GM23338 (cell line): Measurements from ENCODE around the gene TIMM8B. TPM values are rescaled to one million over a fixed set of nuclear protein-coding genes. Genes with fewer than 3 reads are reported as not detected.

Source experiments
- ATAC-seq: fragments of 200-7000 bp; cut with Tn5 transposase; 3 replicates; pipeline ENCODE4 v1.9.1; 2020
- DNase-seq: peaks from one replicate; pipeline ENCODE4 v3.0.0-alpha.2; 2015; ENCODE audit warnings: low spot score
- H2AFZ ChIP-seq: fragments of 200-600 bp; sonication (generic); 2 replicates; pipeline ENCODE4 v1.8.0; 2016; ENCODE audit warnings: antibody characterized with exemption, mild to moderate bottlenecking, moderate library complexity
- H3F3A ChIP-seq: fragments of 200-600 bp; sonication (generic); replicated peaks from 2 replicates; pipeline ENCODE4 v1.8.0; 2017; ENCODE audit warnings: antibody characterized with exemption, mixed run types, low read depth
- H3K27ac ChIP-seq: fragments of 200-600 bp; sonication (generic); 2 replicates; pipeline ENCODE4 v1.6.1; 2016; ENCODE audit warnings: low read depth
- H3K27me3 ChIP-seq: fragments of 200-600 bp; sonication (generic); 2 replicates; pipeline ENCODE4 v1.8.0; 2016; ENCODE audit warnings: mild to moderate bottlenecking, mixed run types, moderate library complexity; ENCODE audit not compliant: insufficient read depth
- H3K36me3 ChIP-seq: fragments of 200-600 bp; sonication (generic); 2 replicates; pipeline ENCODE4 v1.8.0; 2016; ENCODE audit warnings: mild to moderate bottlenecking; ENCODE audit not compliant: insufficient read depth
- H3K4me1 ChIP-seq: fragments of 200-600 bp; sonication (generic); 2 replicates; pipeline ENCODE4 v1.8.0; 2016; ENCODE audit warnings: mild to moderate bottlenecking, moderate library complexity; ENCODE audit not compliant: insufficient read depth
- H3K4me2 ChIP-seq: fragments of 200-600 bp; sonication (generic); 2 replicates; pipeline ENCODE4 v1.7.1; 2017; ENCODE audit warnings: mixed run types
- H3K4me3 ChIP-seq: fragments of 200-600 bp; sonication (generic); 2 replicates; pipeline ENCODE4 v1.6.1; 2016; ENCODE audit warnings: mixed run types
- H3K79me2 ChIP-seq: fragments of 200-600 bp; sonication (generic); replicated peaks from 2 replicates; pipeline ENCODE4 v1.8.0; 2017; ENCODE audit warnings: mild to moderate bottlenecking; ENCODE audit not compliant: insufficient read depth
- H3K9me2 ChIP-seq: fragments of 200-600 bp; sonication (generic); 2 replicates; pipeline ENCODE4 v1.8.0; 2017; ENCODE audit not compliant: insufficient read depth
- H4K20me1 ChIP-seq: fragments of 200-600 bp; sonication (generic); replicated peaks from 2 replicates; pipeline ENCODE4 v1.8.0; 2017; ENCODE audit warnings: mild to moderate bottlenecking; ENCODE audit not compliant: insufficient read depth
- H3K27ac Mint-ChIP-seq: 2 replicates; pipeline ENCODE4 v1.8.0; 2020; ENCODE audit warnings: inconsistent platforms, mild to moderate bottlenecking, moderate library complexity, mixed read lengths
- H3K27me3 Mint-ChIP-seq: 3 replicates; pipeline ENCODE4 v1.8.0; 2022; ENCODE audit warnings: low read depth, mild to moderate bottlenecking, moderate library complexity, mixed read lengths, inconsistent platforms; ENCODE audit not compliant: insufficient read depth, poor library complexity
- H3K36me3 Mint-ChIP-seq: 3 replicates; pipeline ENCODE4 v1.8.0; 2021; ENCODE audit warnings: low read depth, mild to moderate bottlenecking, inconsistent platforms, moderate library complexity, mixed read lengths
- H3K4me1 Mint-ChIP-seq: 3 replicates; pipeline ENCODE4 v1.8.0; 2020; ENCODE audit warnings: mild to moderate bottlenecking, inconsistent platforms, mixed read lengths
- H3K4me3 Mint-ChIP-seq: 3 replicates; pipeline ENCODE4 v1.8.0; 2021; ENCODE audit warnings: moderate library complexity, mild to moderate bottlenecking, inconsistent platforms, mixed read lengths
- H3K9me3 Mint-ChIP-seq: 3 replicates; pipeline ENCODE4 v1.8.0; 2020; ENCODE audit warnings: moderate library complexity, mild to moderate bottlenecking, inconsistent platforms, mixed read lengths
- CREB1 ChIP-seq: fragments of 250-450 bp; sonication (Bioruptor Pico); IDR thresholded peaks from 2 replicates; pipeline ENCODE4 v1.5.0; 2020; ENCODE audit warnings: low read depth, mild to moderate bottlenecking, moderate library complexity
- EZH2 ChIP-seq: fragments of 200-600 bp; sonication (generic); IDR thresholded peaks from one replicate; pipeline ENCODE4 v1.8.0; 2017; ENCODE audit warnings: antibody characterized with exemption, mild to moderate bottlenecking, low read depth; ENCODE audit not compliant: unreplicated experiment
- NANOG ChIP-seq: IDR thresholded peaks from 2 replicates; pipeline ENCODE4 v1.6.1; 2016; ENCODE audit warnings: antibody characterized with exemption, borderline replicate concordance
- POLR2AphosphoS5 ChIP-seq: IDR thresholded peaks from 2 replicates; pipeline ENCODE4 v1.6.1; 2016; ENCODE audit warnings: antibody characterized with exemption, low read depth
- ZNF331 ChIP-seq: fragments of 250-450 bp; sonication (Bioruptor Pico); IDR thresholded peaks from 2 replicates; pipeline ENCODE4 v1.5.0; 2020; ENCODE audit warnings: low read depth, mild to moderate bottlenecking, moderate library complexity
- polyA plus RNA-seq: library from polyadenylated mRNA; unstranded; fragments of >200 nt; fragmentation: Nextera tagmentation; extraction: Ambion mirVana; gene quantifications from 2 replicates; pipeline ENCODE4 v1.2.1, GENCODE V29; 2016
- total RNA-seq: library from RNA; depleted of rRNA; stranded (reverse); fragments of >200 nt; shearing (Covaris generic); gene quantifications from 2 replicates; pipeline ENCODE4 v1.2.3, GENCODE V29; 2014
- TF ChIP-seq, protein P1 (sequence below): IDR thresholded peaks from 2 replicates; pipeline ENCODE4 v1.6.1; 2016; ENCODE audit warnings: antibody characterized with exemption
- TF ChIP-seq, protein P2 (sequence below): fragments of 250-450 bp; sonication (Bioruptor Pico); IDR thresholded peaks from 2 replicates; pipeline ENCODE4 v1.5.0; 2020; ENCODE audit warnings: mild to moderate bottlenecking, moderate library complexity
- TF ChIP-seq, protein P3 (sequence below), 2 experiments: fragments of 200-600 bp in 1 of 2; sonication (generic) in 1 of 2; conservative IDR thresholded peaks; 2 replicates each; pipeline versions ENCODE4 v1.5.1 to v1.6.1; 2016 to 2017; ENCODE audit warnings: antibody characterized with exemption in 2 of 2, low read depth in 2 of 2, mild to moderate bottlenecking in 2 of 2, moderate library complexity in 1 of 2

TIMM8B gene
- total and polyA plus RNA-seq, 2 experiments from 2014 or later: 52.4 to 251 TPM

DNA sequence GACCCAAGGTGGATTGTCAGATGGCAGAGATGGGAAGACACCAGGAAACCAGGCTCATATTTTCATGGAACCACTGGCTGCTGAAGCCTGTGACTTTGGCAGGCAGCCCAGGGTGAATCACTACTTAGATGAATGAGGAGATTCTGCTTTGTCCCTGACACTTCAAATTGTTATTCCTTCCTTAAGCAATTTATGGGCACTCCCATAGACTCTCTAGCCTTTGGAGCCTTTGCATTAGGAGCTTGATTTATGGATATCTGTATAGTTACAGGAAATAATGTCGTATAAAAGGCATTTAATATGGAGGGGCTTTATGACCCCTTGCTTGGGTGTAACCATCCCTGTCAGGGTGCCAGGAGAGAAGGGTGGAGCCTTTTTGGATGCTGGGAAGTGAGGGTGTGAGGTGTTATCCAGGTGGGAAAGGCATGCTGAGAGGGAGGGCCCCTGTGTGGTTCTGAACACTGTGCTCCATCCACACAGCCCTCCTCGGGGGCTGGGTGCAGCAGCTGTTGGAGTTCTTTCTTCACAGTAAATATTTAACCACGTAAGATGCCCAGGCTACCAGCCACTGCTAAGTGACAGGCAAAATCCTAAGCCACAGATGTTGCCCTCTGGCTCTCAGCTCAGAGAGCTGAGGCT is 42.0 kb upstream of the TIMM8B start:
- peaks cover 1% of the 10 kb centered on the region for H3K27me3 Mint-ChIP-seq
- Histone ChIP-seq H3K4me1 (no peaks in the 10 kb centered on the region), H3K4me2 (no peak overlapping the region), H3K27me3 (no peaks in the 10 kb centered on the region), H3K79me2 (no peaks in the 10 kb centered on the region), H3K27ac (no peak overlapping the region), H3K4me3 (no peak overlapping the region), H3K36me3 (no peaks in the 10 kb centered on the region), H4K20me1 (no peaks in the 10 kb centered on the region), H2AFZ (no peak overlapping the region), H3F3A (no peaks in the 10 kb centered on the region), H3K9me2 (no peaks in the 10 kb centered on the region)
- TF ChIP-seq CREB1 (CRISPR knock-in tag) (no peak), ZNF331 (CRISPR knock-in tag) (no peak), EZH2 (no peak), POLR2AphosphoS5 (no peak), NANOG (no peak)
- TF ChIP-seq, protein P1, sequence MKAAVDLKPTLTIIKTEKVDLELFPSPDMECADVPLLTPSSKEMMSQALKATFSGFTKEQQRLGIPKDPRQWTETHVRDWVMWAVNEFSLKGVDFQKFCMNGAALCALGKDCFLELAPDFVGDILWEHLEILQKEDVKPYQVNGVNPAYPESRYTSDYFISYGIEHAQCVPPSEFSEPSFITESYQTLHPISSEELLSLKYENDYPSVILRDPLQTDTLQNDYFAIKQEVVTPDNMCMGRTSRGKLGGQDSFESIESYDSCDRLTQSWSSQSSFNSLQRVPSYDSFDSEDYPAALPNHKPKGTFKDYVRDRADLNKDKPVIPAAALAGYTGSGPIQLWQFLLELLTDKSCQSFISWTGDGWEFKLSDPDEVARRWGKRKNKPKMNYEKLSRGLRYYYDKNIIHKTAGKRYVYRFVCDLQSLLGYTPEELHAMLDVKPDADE: no peak
- TF ChIP-seq, protein P2, sequence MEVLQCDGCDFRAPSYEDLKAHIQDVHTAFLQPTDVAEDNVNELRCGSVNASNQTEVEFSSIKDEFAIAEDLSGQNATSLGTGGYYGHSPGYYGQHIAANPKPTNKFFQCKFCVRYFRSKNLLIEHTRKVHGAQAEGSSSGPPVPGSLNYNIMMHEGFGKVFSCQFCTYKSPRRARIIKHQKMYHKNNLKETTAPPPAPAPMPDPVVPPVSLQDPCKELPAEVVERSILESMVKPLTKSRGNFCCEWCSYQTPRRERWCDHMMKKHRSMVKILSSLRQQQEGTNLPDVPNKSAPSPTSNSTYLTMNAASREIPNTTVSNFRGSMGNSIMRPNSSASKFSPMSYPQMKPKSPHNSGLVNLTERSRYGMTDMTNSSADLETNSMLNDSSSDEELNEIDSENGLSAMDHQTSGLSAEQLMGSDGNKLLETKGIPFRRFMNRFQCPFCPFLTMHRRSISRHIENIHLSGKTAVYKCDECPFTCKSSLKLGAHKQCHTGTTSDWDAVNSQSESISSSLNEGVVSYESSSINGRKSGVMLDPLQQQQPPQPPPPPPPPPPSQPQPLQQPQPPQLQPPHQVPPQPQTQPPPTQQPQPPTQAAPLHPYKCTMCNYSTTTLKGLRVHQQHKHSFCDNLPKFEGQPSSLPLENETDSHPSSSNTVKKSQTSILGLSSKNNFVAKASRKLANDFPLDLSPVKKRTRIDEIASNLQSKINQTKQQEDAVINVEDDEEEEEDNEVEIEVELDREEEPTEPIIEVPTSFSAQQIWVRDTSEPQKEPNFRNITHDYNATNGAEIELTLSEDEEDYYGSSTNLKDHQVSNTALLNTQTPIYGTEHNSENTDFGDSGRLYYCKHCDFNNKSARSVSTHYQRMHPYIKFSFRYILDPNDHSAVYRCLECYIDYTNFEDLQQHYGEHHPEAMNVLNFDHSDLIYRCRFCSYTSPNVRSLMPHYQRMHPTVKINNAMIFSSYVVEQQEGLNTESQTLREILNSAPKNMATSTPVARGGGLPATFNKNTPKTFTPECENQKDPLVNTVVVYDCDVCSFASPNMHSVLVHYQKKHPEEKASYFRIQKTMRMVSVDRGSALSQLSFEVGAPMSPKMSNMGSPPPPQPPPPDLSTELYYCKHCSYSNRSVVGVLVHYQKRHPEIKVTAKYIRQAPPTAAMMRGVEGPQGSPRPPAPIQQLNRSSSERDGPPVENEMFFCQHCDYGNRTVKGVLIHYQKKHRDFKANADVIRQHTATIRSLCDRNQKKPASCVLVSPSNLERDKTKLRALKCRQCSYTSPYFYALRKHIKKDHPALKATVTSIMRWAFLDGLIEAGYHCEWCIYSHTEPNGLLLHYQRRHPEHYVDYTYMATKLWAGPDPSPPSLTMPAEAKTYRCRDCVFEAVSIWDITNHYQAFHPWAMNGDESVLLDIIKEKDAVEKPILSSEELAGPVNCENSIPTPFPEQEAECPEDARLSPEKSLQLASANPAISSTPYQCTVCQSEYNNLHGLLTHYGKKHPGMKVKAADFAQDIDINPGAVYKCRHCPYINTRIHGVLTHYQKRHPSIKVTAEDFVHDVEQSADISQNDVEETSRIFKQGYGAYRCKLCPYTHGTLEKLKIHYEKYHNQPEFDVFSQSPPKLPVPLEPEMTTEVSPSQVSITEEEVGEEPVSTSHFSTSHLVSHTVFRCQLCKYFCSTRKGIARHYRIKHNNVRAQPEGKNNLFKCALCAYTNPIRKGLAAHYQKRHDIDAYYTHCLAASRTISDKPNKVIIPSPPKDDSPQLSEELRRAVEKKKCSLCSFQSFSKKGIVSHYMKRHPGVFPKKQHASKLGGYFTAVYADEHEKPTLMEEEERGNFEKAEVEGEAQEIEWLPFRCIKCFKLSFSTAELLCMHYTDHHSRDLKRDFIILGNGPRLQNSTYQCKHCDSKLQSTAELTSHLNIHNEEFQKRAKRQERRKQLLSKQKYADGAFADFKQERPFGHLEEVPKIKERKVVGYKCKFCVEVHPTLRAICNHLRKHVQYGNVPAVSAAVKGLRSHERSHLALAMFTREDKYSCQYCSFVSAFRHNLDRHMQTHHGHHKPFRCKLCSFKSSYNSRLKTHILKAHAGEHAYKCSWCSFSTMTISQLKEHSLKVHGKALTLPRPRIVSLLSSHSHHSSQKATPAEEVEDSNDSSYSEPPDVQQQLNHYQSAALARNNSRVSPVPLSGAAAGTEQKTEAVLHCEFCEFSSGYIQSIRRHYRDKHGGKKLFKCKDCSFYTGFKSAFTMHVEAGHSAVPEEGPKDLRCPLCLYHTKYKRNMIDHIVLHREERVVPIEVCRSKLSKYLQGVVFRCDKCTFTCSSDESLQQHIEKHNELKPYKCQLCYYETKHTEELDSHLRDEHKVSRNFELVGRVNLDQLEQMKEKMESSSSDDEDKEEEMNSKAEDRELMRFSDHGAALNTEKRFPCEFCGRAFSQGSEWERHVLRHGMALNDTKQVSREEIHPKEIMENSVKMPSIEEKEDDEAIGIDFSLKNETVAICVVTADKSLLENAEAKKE: no peak
- TF ChIP-seq, protein P3, sequence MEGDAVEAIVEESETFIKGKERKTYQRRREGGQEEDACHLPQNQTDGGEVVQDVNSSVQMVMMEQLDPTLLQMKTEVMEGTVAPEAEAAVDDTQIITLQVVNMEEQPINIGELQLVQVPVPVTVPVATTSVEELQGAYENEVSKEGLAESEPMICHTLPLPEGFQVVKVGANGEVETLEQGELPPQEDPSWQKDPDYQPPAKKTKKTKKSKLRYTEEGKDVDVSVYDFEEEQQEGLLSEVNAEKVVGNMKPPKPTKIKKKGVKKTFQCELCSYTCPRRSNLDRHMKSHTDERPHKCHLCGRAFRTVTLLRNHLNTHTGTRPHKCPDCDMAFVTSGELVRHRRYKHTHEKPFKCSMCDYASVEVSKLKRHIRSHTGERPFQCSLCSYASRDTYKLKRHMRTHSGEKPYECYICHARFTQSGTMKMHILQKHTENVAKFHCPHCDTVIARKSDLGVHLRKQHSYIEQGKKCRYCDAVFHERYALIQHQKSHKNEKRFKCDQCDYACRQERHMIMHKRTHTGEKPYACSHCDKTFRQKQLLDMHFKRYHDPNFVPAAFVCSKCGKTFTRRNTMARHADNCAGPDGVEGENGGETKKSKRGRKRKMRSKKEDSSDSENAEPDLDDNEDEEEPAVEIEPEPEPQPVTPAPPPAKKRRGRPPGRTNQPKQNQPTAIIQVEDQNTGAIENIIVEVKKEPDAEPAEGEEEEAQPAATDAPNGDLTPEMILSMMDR (conservative IDR thresholded peaks at IDR 0.05; ENCODE audit: low read depth in 2 of 2): no peak
- H3K27ac Mint-ChIP-seq: no peak overlapping the region
- H3K9me3 Mint-ChIP-seq: no peaks in the 10 kb centered on the region
- ATAC-seq (no peak), DNase-seq (no peak)
- no peaks in the 10 kb centered on the region; the same call in 2 of the 3 replicates for H3K4me1 Mint-ChIP-seq
- no peak overlapping the region for H3K4me3 Mint-ChIP-seq
- H3K36me3 Mint-ChIP-seq: no peaks in the 10 kb centered on the region
